SK-N-SH (cell line): ENCODE measurements around the gene CDH11.

Experiments
- CHD2 ChIP-seq: fragments of 150-350 bp; IDR thresholded peaks from 2 replicates; pipeline ENCODE4 v1.6.1; 2018; ENCODE audit warnings: low read length; ENCODE audit not compliant: partially characterized antibody
- CTCF ChIP-seq: fragments of 200-600 bp; sonication (generic); IDR thresholded peaks from 2 replicates; pipeline ENCODE4 v1.6.1; 2017; ENCODE audit warnings: antibody characterized with exemption, mild to moderate bottlenecking, moderate library complexity
- EP300 ChIP-seq, 2 experiments: IDR thresholded peaks; 2 replicates each; pipeline versions ENCODE4 v1.4.0 to v1.6.1; 2012; ENCODE audit warnings: borderline replicate concordance in 1 of 2, low read depth in 1 of 2, low read length in 1 of 2
- EZH2phosphoT487 ChIP-seq: fragments of 200-600 bp; sonication (generic); IDR thresholded peaks from 2 replicates; pipeline ENCODE4 v1.6.1; 2017; ENCODE audit warnings: low read depth, mixed run types, mild to moderate bottlenecking, antibody characterized with exemption, moderate library complexity, borderline replicate concordance
- MAX ChIP-seq: IDR thresholded peaks from 2 replicates; pipeline ENCODE4 v1.4.0; 2012; ENCODE audit warnings: low read depth
- MXI1 ChIP-seq: IDR thresholded peaks from 2 replicates; pipeline ENCODE4 v1.6.1; 2012; ENCODE audit warnings: mild to moderate bottlenecking, low read depth, low read length, improper control_type of control experiment
- PBX3 ChIP-seq: IDR thresholded peaks from 2 replicates; pipeline ENCODE4; 2012
- USF1 ChIP-seq: IDR thresholded peaks from 2 replicates; pipeline ENCODE4 v1.4.0; 2012; ENCODE audit warnings: low read depth, borderline replicate concordance

GRCh38 chr16:65124596-65124995 lies 2.7 kb upstream of the CDH11 start:
- TF ChIP-seq EP300 (IDR thresholded peaks at IDR 0.05; ENCODE audit: borderline replicate concordance in 1 of 2, low read depth in 1 of 2, low read length in 1 of 2): no peak
- TF ChIP-seq CHD2: no peak
- TF ChIP-seq MAX: no peak
- TF ChIP-seq MXI1: no peak
- no peak for TF ChIP-seq CTCF
- no peak for TF ChIP-seq EZH2phosphoT487
- TF ChIP-seq USF1: no peak
- no peak for TF ChIP-seq PBX3
